HCT116 (cell line): ENCODE data around the gene CDH9. TPM values are rescaled to one million over a fixed set of nuclear protein-coding genes. Genes with fewer than 3 reads are reported as not detected.

Source experiments
- ATAC-seq: fragments of 200-7000 bp; cut with Tn5 transposase; 2 replicates; pipeline ENCODE4 v1.9.1; 2020; ENCODE audit warnings: mild to moderate bottlenecking, moderate library complexity
- BruUV-seq: library from RNA; stranded (reverse); fragments of 400-500 nt; replicated peaks from 2 replicates; lab custom pipeline; 2021; lab: Mats Ljungman, UMichigan
- CTCF ChIA-PET: fragments of 300-600 bp; sonication (Branson Sonifier 250); formaldehyde crosslinking; loops from one replicate; lab custom pipeline; 2021; ENCODE audit warnings: antibody characterized with exemption; lab: Charles Lee
- POLR2A ChIA-PET: fragments of 300-600, 350-600 bp; sonication (Branson Sonifier 250); formaldehyde crosslinking; loops from one replicate; lab custom pipeline; 2021; ENCODE audit warnings: antibody characterized with exemption; lab: Charles Lee
- RAD21 ChIA-PET, 2 experiments: fragments of 300-600 bp; sonication (Branson Sonifier 250); formaldehyde crosslinking; loops; one replicate each; lab custom pipeline; 2023; ENCODE audit warnings: low total read pairs in 2 of 2; ENCODE audit not compliant: uncharacterized antibody in 2 of 2, unreplicated experiment in 2 of 2, low non-redundant PET in 1 of 2; lab: Charles Lee
- DNase-seq: peaks from one replicate; pipeline ENCODE4 v3.0.0-alpha.2; 2010; ENCODE audit warnings: low read depth, low spot score
- H2AFZ ChIP-seq: fragments of 200-600 bp; shearing (Covaris generic), sonication (generic); 2 replicates; pipeline ENCODE4 v1.6.1; 2017; ENCODE audit warnings: low read depth, mixed run types, mixed read lengths, antibody characterized with exemption, low read length; ENCODE audit not compliant: poor library complexity, severe bottlenecking
- H3K27ac ChIP-seq: 2 replicates; pipeline ENCODE4 v1.5.1; 2012; ENCODE audit warnings: low read depth, low read length
- H3K27me3 ChIP-seq: fragments of 200-600 bp; sonication (generic); 2 replicates; pipeline ENCODE4 v1.6.1; 2016; ENCODE audit warnings: mixed run types, low read length, mixed read lengths; ENCODE audit not compliant: insufficient read depth
- H3K36me3 ChIP-seq, 2 experiments: fragments of 200-500 bp in 1 of 2; fragments of 200-600 bp in 1 of 2; sonication (Bioruptor generic) in 1 of 2; sonication (generic) in 1 of 2; 2 replicates each; pipeline versions ENCODE4 v1.5.1 to v1.6.1; 2014 to 2016; ENCODE audit warnings: low read length in 2 of 2, inconsistent platforms in 1 of 2, mixed read lengths in 1 of 2, mixed run types in 1 of 2; ENCODE audit not compliant: insufficient read depth in 2 of 2, control insufficient read depth in 1 of 2
- H3K4me1 ChIP-seq, 2 experiments: fragments of 200-600 bp in 1 of 2; sonication (generic) in 1 of 2; 2 replicates each; pipeline versions ENCODE4 v1.5.1 to v1.6.1; 2012 to 2017; ENCODE audit warnings: low read length in 2 of 2, inconsistent platforms in 1 of 2, mild to moderate bottlenecking in 1 of 2, mixed read lengths in 1 of 2, mixed run types in 1 of 2, moderate library complexity in 1 of 2; ENCODE audit not compliant: insufficient read depth in 2 of 2, control insufficient read depth in 1 of 2
- H3K4me2 ChIP-seq: fragments of 200-600 bp; sonication (generic); 2 replicates; pipeline ENCODE4 v1.6.1; 2017; ENCODE audit warnings: mixed run types, low read length, mixed read lengths
- H3K4me3 ChIP-seq, 2 experiments: fragments of 200-600 bp in 1 of 2; sonication (generic) in 1 of 2; replicated peaks in 1 of 2; 2 replicates each; pipeline ENCODE4 v1.5.1; 2011 to 2016; ENCODE audit warnings: low read length in 2 of 2, control low read depth in 1 of 2, low read depth in 1 of 2, mild to moderate bottlenecking in 1 of 2, mixed read lengths in 1 of 2, mixed run types in 1 of 2
- H3K79me2 ChIP-seq: fragments of 200-600 bp; sonication (generic); 2 replicates; pipeline ENCODE4 v1.6.1; 2017; ENCODE audit warnings: mild to moderate bottlenecking, mixed run types, low read length, moderate library complexity, mixed read lengths; ENCODE audit not compliant: insufficient read depth
- H3K9ac ChIP-seq: fragments of 200-600 bp; sonication (generic); 2 replicates; pipeline ENCODE4 v1.6.1; 2016; ENCODE audit warnings: low read length, mixed read lengths
- H3K9me2 ChIP-seq: fragments of 200-600 bp; sonication (generic), shearing (Covaris generic); 2 replicates; pipeline ENCODE4 v1.6.1; 2017; ENCODE audit warnings: mixed run types, mild to moderate bottlenecking, moderate library complexity; ENCODE audit not compliant: insufficient read depth
- H3K9me3 ChIP-seq, 2 experiments: fragments of 200-500 bp in 1 of 2; fragments of 200-600 bp in 1 of 2; sonication (Bioruptor generic) in 1 of 2; sonication (generic) in 1 of 2; 2 replicates each; pipeline ENCODE4 v1.6.1; 2014 to 2017; ENCODE audit warnings: low read length in 2 of 2, mixed read lengths in 2 of 2, inconsistent platforms in 1 of 2, low read depth in 1 of 2, mild to moderate bottlenecking in 1 of 2, mixed run types in 1 of 2, moderate library complexity in 1 of 2; ENCODE audit not compliant: control insufficient read depth in 1 of 2, insufficient read depth in 1 of 2
- H4K20me1 ChIP-seq: fragments of 200-600 bp; sonication (generic), shearing (Covaris generic); 2 replicates; pipeline ENCODE4 v1.6.1; 2017; ENCODE audit warnings: mixed run types, mild to moderate bottlenecking, moderate library complexity; ENCODE audit not compliant: insufficient read depth
- CBX3 ChIP-seq: IDR thresholded peaks from 2 replicates; pipeline ENCODE4 v1.6.1; 2012; ENCODE audit warnings: low read depth
- EGR1 ChIP-seq: IDR thresholded peaks from 2 replicates; pipeline ENCODE4 v1.6.1; 2012; ENCODE audit warnings: low read depth
- ELF1 ChIP-seq: IDR thresholded peaks from 2 replicates; pipeline ENCODE4 v1.6.1; 2012; ENCODE audit warnings: low read depth, borderline replicate concordance
- EZH2 ChIP-seq: fragments of 200-600 bp; sonication (generic); IDR thresholded peaks from 2 replicates; pipeline ENCODE4 v1.6.1; 2017; ENCODE audit warnings: antibody characterized with exemption, mixed run types
- POLR2A ChIP-seq: IDR thresholded peaks from 2 replicates; pipeline ENCODE4 v1.7.0; 2011; ENCODE audit warnings: borderline replicate concordance; ENCODE audit not compliant: insufficient read depth, insufficient read length; ENCODE audit errors: extremely low read depth
- RAD21 ChIP-seq: IDR thresholded peaks from 2 replicates; pipeline ENCODE4 v1.6.1; 2012; ENCODE audit warnings: low read depth, mild to moderate bottlenecking
- REST ChIP-seq: IDR thresholded peaks from 2 replicates; pipeline ENCODE4 v1.6.1; 2012; ENCODE audit warnings: low read depth
- TCF7L2 ChIP-seq: IDR thresholded peaks from 2 replicates; pipeline ENCODE4 v1.7.0; 2011; ENCODE audit warnings: borderline replicate concordance, inconsistent platforms; ENCODE audit not compliant: insufficient read depth, insufficient read length; ENCODE audit errors: extremely low read depth
- ZBTB33 ChIP-seq: IDR thresholded peaks from 2 replicates; pipeline ENCODE4 v1.6.1; 2011; ENCODE audit warnings: mild to moderate bottlenecking, low read length, moderate library complexity; ENCODE audit not compliant: insufficient replicate concordance; ENCODE audit errors: extremely low read depth
- intact Hi-C: fragments of 100-400 bp; cut with micrococcal nuclease; formaldehyde crosslinking; loops from 2 replicates; pipeline ENCODE4 v1.10.0; 2022
- total RNA-seq: library from RNA; stranded (reverse); gene quantifications from one replicate; pipeline ENCODE4 v1.2.1, GENCODE V29; 2021; ENCODE audit not compliant: unreplicated experiment

Gene CDH9
- total RNA-seq, 1 experiment from 2014 or later: not detected

GRCh38 chr5:26948921-26949320 is 89.5 kb downstream of the CDH9 start (continued):
- TF ChIP-seq TCF7L2: no peak

- no peak for TF ChIP-seq RAD21
- no peak for TF ChIP-seq EGR1
- no peak for TF ChIP-seq EZH2
- TF ChIP-seq ELF1: no peak
- TF ChIP-seq POLR2A: no peak
- no peak for TF ChIP-seq ZBTB33
- no peak for TF ChIP-seq REST
- TF ChIP-seq CBX3: no peak
- DNase-seq (no peak), ATAC-seq (no peak)
- Histone ChIP-seq H3K9me2 (no peaks in the 10 kb centered on the region), H4K20me1 (no peaks in the 10 kb centered on the region), H2AFZ (no peak overlapping the region), H3K9me3 (peaks cover 9 to 29% of the 10 kb centered on the region in 2 experiments; a peak in 2 of 4 replicates), H3K4me3 (no peak overlapping the region), H3K4me2 (no peak overlapping the region), H3K27ac (no peak overlapping the region), H3K4me1 (no peaks in the 10 kb centered on the region), H3K27me3 (no peaks in the 10 kb centered on the region), H3K36me3 (no peaks in the 10 kb centered on the region), H3K79me2 (no peaks in the 10 kb centered on the region), H3K9ac (no peak overlapping the region)
- ChIA-PET POLR2A (no interaction called here), CTCF (no interaction called here), RAD21 (no interaction called here)
- BruUV-seq: no TSS peak
- intact Hi-C loops: no loop called here
Measured at GRCh38 chr5:26945901-26946300, 92.5 kb downstream of the CDH9 start.
